ENCODE data around the gene SURF1.

SURF1 gene

DNA sequence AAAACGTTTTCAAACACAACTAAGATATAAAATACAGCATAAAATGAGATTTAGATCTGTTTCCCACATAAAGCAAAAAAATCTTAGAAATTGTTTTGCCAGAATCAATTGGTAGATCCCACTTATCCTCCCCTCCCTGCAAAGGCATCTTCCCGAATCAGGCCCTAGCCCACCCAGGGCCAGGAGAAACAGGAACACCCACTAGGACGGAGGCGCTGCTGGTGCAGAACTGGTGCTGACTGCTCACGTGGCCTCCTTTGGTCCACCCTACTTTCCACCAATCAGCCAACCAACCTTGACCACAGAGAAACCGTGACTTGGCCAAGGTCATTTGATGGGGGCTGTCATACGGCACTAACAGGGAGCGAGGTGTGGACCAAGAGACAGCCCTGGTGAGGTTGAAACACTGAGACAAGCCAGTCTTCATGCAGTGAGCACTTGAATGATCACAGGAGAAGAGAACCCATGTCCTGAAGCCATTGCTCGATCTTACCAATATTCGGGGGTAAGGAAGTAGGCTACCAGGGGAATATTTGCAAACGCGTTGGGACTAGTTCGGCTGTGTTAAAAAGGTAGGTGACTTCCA lies 5.3 kb upstream of the SURF1 start:
- DNase-seq (ENCODE audit: low read depth): no peak

GRCh38 chr9:133360400-133361393 lies 4.4 kb upstream of the SURF1 start:
- no peak for DNase-seq (ENCODE audit: low read depth)

DNA sequence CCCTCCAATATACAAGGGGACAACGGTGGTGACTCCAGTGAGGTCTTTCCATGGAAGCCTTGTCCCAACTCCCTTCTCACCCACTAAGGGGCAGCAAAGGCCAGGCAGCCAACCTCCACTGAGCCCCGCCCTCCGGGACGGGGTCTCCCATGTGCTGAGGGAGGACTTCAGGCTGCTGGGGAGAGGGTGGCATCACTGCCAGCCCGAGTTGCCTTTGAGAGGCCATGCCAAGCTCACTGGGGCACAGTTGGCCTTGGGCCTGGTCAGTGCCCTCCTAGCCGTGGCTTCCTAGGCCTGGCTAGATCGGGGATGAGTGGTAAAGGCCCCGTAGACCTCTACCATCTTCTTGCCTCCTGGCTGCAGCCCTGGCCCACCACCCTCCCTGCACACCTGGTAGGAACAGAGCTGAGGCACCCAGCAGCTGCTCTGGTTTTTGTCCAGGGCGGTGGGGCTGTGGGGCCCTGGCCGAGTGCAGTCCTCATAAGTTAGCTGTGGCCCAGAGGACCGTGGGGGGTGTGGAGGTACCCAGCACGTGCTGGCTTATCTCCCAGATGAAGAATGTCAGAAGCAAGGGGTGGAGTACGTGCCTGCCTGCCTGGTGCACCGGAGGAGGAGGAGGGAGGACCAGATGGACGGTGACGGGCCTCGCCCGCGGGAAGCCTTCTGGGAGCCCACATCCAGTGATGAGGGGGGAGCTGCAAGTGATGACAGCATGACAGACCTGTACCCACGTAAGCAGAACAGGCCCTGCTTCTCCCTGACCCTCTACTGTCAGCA lies 3.3 kb upstream of the SURF1 start:
- no peak for DNase-seq (ENCODE audit: low read depth)

DNA sequence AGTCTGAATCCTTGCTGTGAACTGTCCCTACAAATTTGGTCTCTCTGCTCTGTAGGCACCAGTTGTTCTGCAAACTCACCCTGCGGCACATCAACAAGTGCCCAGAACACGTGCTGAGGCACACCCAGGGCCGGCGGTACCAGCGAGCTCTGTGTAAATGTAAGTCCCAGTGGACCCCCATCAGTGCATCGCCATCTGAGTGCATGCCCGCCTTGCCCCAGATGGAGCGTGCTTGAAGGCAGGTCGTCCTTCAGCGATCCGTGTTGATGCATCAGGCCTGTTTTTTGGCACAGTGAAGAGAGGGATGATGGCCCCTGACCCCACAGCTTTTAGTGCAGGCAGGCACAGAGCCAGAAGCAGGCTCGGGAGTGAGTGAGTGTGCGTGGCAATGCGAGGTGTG lies 1.4 kb upstream of the SURF1 start:
- no peak for DNase-seq (ENCODE audit: low read depth)

DNA sequence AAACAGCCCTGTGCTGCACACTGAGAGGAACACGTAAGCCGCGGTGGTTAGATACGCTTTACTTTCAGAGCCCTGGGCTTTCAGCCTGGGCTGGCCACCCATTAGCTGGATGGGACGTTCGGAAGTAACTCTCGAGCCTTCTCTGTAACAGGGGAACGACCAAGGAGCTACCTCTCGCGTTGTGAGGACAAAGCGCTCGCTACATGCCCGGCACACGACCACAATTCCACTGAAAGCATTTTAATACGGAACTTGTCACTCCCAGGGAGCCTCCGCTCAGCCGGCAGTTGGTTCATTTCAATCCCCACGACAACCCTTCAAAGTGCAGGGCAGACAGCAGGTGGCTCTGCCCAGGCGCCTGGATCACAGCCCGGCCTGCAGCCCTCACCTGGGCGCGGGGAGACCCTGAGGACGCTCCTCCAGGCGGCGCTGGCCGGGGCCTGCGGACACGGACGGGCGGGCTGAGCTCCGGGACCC lies 368 bp downstream of the SURF1 start:
- DNase-seq (ENCODE audit: low read depth): no peak

GRCh38 chr9:133354766-133355165 lies 1.5 kb downstream of the SURF1 start:
- DNase-seq (ENCODE audit: low read depth): no peak

GRCh38 chr9:133353548-133353947 lies 2.7 kb downstream of the SURF1 start:
- DNase-seq (ENCODE audit: low read depth): no peak

DNA sequence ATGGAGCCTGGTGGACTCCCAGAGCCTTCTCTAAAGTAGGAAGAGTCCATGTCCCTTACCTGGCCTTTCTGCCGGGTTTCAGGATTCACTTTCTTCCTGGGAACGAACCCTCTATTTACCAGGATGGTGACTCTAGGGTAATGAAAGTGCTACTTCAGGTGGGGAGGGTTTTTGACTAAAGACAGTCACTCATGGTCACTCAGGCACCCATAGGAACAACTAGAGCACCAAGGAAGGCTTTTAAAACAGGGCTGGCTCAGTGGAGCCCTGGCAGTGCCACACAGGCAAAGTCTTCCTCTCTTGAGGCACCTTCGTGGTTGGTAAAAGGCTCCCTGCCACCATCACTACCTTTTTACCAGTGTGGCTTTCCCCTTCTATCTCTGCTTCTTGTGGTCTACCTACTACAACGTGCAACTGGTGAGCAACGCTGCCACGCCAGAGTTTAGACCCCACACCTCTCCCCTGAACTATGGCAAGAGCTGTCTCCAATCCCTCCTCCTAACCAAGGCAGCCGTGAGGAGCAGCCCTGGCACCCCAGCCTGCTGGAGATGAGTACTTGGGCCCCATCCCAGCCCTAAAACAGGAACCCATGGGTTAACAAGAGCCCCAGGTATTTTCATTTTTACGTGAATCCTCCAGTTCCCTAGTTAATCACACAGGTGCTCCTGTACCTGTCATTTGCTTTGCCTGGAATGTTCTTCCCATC lies 3.5 kb downstream of the SURF1 start:
- DNase-seq (ENCODE audit: low read depth): no peak

DNA sequence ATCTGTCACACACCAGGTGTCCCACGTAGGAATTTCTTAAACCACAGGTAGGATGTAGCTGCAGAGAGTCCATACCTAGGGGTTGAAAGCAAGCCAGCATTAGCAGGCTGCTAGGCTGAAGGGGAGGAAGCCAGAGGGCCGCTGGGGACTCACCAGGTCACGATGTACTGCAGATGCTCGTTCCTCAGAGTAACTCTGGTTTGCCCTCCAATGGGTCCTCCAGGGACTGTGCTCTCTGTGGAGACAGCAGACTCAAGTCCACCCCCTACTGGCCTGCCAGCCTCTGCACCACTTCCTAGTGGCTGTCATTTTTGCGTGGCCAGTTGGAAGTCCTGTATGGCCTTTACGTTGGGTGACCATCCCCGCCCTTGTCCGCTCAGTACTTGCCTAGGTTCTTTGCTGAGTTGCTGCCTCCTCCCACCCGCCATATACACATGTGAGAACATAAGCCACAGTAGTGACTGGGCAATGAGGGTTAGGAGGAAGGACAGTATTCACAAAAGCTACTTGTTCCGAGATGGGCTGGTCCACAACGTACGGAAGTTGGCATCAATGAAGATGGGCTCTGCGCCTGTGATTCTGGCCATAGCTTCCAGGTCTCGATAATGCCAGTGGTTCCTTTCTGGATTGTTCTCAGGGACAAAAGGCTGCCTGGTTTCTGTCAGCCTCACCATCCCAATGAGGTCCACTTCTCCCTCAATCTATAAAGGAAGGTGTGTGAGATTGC lies 4.2 kb downstream of the SURF1 start:
- DNase-seq (ENCODE audit: low read depth): no peak

- DNase-seq (ENCODE audit: low read depth): no peak
Measured at GRCh38 chr9:133351526-133351907, 4.8 kb downstream of the SURF1 start.

GRCh38 chr9:133349965-133350616 lies 6.2 kb downstream of the SURF1 start:
- DNase-seq (ENCODE audit: low read depth): no peak

DNA sequence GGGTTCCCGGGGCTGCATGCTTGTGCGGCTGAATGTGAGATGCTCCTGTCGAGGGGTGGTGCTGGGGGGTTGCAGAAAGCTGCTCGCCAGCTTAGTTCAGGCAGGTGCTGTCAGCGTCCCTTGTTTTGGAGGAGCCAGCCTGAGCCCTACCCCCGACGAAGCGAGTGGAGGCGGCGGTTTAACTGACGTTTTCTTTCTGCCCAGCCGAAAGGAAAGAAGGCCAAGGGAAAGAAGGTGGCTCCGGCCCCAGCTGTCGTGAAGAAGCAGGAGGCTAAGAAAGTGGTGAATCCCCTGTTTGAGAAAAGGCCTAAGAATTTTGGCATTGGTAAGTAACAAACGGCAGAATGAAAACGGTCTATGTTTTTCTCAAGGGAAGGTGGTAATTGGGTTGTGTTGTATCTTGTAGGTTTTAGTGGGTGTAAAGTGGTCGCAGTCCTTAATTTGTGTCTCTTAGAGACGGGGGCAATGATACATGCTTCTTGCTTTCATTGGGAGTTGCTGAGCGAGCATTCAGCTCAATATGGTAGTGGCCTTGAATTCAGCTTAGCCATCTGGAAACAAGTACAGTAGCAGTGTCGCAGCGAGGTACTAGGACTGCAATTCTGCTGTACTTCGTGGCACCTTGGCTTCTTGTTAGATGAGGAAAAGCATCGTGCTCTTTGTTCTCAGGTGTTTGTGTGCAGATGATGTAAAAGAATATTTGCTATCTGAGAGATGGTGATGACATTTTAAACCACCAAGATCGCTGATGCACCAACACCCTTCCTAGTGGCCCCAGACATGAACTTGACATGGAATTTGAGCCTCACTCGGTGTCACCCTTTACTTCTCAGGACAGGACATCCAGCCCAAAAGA lies 7.3 kb downstream of the SURF1 start:
- DNase-seq (ENCODE audit: low read depth): no peak

GRCh38 chr9:133347985-133348717 lies 8.1 kb downstream of the SURF1 start, which contains the start of the genes MED22 and RPL7A:
Gene MED22, minus strand, starts transcription at chr9:133348131. Its CDS starts 1,469 bp downstream, at chr9:133346662.
Gene RPL7A, plus strand, starts transcription at chr9:133348218. Its CDS starts 26 bp downstream, at chr9:133348244.
- peak; percentile 82 for DNase-seq (ENCODE audit: low read depth)

DNA sequence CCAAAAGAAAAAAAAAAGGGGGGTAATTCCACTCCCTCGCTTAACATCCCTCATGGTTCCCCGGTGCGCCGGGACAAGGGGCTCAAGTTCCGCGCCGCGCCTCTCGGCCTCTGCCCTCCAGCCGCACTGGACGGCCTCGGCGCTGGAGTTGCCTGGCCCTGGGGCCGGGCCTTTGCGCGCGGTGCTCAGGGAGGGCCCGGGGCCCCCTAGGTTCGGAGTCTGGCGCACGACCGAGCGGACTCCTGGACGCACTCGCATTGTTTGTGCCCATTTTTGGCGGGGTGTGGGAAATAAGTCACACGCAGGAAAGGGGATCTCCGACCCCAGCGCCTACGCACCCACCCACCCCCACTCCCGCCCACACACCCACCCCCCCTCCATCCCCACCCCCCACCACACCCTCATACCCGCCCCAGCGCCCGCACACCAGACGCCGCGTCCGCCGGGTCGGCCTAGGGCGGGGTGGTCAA lies 8.7 kb downstream of the SURF1 start:
- no peak for DNase-seq (ENCODE audit: low read depth)

DNA sequence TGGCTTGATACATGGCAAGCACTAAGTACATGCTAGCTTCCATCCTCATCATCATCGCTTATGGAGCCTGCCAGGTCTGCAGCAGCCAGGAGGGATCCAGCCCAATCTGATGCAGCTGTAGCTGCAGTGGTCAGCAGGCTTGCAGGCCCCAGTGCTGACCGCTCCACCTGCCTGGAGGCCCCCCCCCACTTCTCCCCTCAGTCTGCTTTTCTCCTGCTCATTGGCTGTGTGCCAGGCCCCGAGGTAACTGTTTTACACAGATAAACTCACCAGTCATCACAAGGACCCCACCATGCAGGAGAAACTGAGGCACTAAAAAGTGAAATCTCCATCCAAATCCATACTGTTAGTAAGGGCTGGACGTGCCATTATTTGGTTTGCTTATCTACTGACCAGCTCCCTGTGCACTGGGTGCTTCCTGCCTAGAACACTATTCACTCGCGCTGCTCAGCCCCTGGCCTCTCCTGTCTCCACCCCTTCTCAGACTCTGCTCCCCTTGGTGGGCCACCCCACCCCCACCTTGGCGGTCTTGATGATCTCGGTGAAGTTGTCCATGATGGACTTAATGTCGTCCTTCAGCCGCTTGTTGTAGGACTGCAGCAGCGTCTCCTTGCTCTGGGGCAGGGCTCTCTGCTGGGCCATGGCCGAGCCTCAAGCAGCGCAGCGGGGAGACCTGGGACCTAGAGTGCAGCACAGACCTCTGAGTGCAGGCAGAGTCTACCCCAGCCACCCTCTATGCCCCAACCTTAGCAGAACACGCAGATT lies 10.1 kb downstream of the SURF1 start:
- no peak for DNase-seq (ENCODE audit: low read depth)

DNA sequence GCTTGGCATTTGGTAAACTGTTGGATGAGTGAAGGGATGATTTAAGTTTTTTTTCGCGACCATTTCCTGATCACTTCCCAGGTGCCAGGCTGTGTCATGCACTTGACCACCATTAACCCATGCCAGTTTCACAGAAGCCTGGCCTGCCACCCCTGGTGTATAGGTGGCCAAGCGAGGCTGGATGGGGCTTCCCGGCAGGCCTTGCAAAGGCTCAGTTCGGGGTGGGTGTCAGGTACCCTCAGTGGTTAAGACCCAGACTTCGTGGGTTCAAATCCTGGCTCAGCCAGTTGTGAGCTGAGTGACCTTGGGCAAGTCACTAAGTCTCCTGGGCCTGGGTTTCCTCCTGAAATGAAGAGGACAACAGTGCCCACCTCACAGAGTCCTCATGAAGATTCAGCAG lies 10.7 kb downstream of the SURF1 start:
- DNase-seq (ENCODE audit: low read depth): no peak

DNA sequence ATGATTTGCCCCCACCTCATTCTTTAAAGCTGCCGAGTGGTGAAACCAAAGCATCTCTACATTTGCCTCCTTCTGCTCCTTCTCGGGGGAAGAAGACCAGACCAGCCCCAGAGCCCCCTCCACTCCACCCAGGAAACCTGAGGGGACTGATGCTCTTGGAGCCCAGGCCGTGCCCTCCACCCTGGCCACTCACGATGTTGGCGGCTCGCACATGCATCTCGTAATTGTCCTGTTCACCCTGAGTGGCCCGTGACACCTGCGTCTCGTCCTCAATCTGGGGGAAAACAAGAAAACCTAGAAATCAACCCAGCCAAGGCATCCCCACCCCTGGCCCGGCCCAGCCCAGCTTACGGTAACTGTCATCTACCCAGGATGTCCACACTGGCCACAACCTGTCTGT lies 11.3 kb downstream of the SURF1 start:
- DNase-seq (ENCODE audit: low read depth): no peak

- no peak for DNase-seq (ENCODE audit: low read depth)
Measured at GRCh38 chr9:133344071-133344470, 12.2 kb downstream of the SURF1 start.
